ENCODE data around the gene LCE3B.

The LCE3B gene

DNA sequence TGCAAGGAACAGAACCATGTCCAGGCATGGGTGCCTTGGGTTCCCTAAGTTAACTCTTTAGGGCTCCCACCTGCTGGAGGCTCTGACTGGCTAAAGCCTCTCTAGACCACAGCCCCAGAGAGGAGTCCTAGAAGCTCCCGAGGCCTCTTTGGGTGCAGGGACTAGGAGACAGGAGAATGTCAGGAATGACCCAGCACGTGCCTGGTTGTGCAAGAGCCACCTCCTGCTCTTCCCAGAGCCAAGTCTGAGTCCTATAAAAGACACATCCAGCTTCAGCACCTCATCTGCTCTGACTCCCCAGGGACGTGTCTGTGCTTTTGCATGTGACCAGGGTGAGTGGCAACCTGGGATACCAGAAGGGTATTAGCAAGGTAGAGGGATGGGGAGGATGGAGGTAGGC, 49.5 kb downstream of the LCE3B start, which contains the start of gene LCE2D:
TSS of gene LCE2D (plus strand) at position 283 of the 400 bp plus-strand sequence. CDS start 726 bp downstream, outside the sequence.
- no peak for DNase-seq

All from inflammatory macrophage treated with lipopolysaccharide for 1 hour (primary cell).